ENCODE results near the gene UBE2D2. TPM values are rescaled to one million over a fixed set of nuclear protein-coding genes. Genes with fewer than 3 reads are reported as not detected.

UBE2D2 gene
- total and polyA plus RNA-seq, 10 of the 15 experiments (the other 5 are each of a cell fraction or from before 2014, with no cell fraction given) = 58.6 to 245 (median 128) TPM

GRCh38 chr5:139665626-139666025 is 104.5 kb downstream of the UBE2D2 start:
- no peak overlapping the region for H3K27ac ChIP-seq (ENCODE audit: control insufficient read depth, insufficient read depth)
- ChIA-PET RAD21 (ENCODE audit: unreplicated experiment) (interaction anchor here (1.2 to 14.6 kb wide), 4 partner anchors 13 to 91 kb away, joined by 3 to 186 read pairs (median 102); no protein-coding TSS in a partner anchor), POLR2A (interaction anchor here (2.8 to 16.9 kb wide), 4 partner anchors 11 to 29 kb away, joined by 14 to 163 read pairs (median 28); no protein-coding TSS in a partner anchor), SMC1A (ENCODE audit: uncharacterized antibody, unreplicated experiment) (interaction anchor here (1.6 to 13.6 kb wide), 2 partner anchors 14 to 100 kb away, joined by 4 to 151 read pairs; partner anchors contain the start of gene CXXC5), CTCF (interaction anchor here (1.2 to 13.8 kb wide), 5 partner anchors 11 to 100 kb away, joined by 3 to 186 read pairs (median 6); no protein-coding TSS in a partner anchor)
- in situ Hi-C loops (cut with MboI) (no loop called here), intact Hi-C loops (cut with micrococcal nuclease; ENCODE audit: unreplicated experiment) (no loop called here)
- peaks cover 99% of the 10 kb centered on the region for H3K79me2 ChIP-seq (ENCODE audit: control insufficient read depth, insufficient read depth, low read length)
- H3K4me2 ChIP-seq (ENCODE audit: control insufficient read depth, insufficient read depth) = no peak overlapping the region
- TF ChIP-seq FOXM1 (IDR thresholded peaks at IDR 0.05; ENCODE audit: low read depth, low read length) (no peak), EED (IDR thresholded peaks at IDR 0.05; ENCODE audit: low read depth) (no peak), NR2C1 (IDR thresholded peaks at IDR 0.05) (no peak), CREM (IDR thresholded peaks at IDR 0.05; ENCODE audit: low read depth) (no peak), NFYA (IDR thresholded peaks at IDR 0.05; ENCODE audit: borderline replicate concordance, low read depth, low read length) (no peak), ZBTB33 (IDR thresholded peaks at IDR 0.05) (no peak), FOS (IDR thresholded peaks at IDR 0.05; ENCODE audit: borderline replicate concordance, extremely low read depth, insufficient read length) (no peak), CEBPB (IDR thresholded peaks at IDR 0.05; ENCODE audit: borderline replicate concordance in 1 of 2, low read depth in 2 of 2, low read length in 2 of 2) (no peak), CTCF (IDR thresholded peaks at IDR 0.05 in 2 of 3, conservative IDR thresholded peaks at IDR 0.05 in 1 of 3; ENCODE audit: control insufficient read depth in 2 of 3, extremely low read depth in 1 of 3, insufficient read depth in 1 of 3, low read depth in 3 of 3, low read length in 3 of 3) (no peak), POLR2AphosphoS5 (IDR thresholded peaks at IDR 0.05; ENCODE audit: low read length) (no peak), POU2F2 (IDR thresholded peaks at IDR 0.05; ENCODE audit: borderline replicate concordance, low read depth, low read length) (no peak), FOXK2 (IDR thresholded peaks at IDR 0.05) (no peak), RBBP5 (conservative IDR thresholded peaks at IDR 0.05) (no peak), ZBTB4 (CRISPR knock-in tag; IDR thresholded peaks at IDR 0.05) (no peak), HDAC6 (IDR thresholded peaks at IDR 0.05; ENCODE audit: unreplicated experiment) (no peak), GATAD2B (conservative IDR thresholded peaks at IDR 0.05; ENCODE audit: low read depth) (no peak), IKZF2 (IDR thresholded peaks at IDR 0.05) (no peak), MYC (IDR thresholded peaks at IDR 0.05; ENCODE audit: insufficient read depth, insufficient read length, insufficient replicate concordance, low read length, severe bottlenecking) (no peak), POLR2A (IDR thresholded peaks at IDR 0.05; ENCODE audit: low read depth, low read length) (no peak)
- no peaks in the 10 kb centered on the region for H3K27me3 ChIP-seq (replicated peaks in 1 of 2; ENCODE audit: control insufficient read depth in 2 of 2, insufficient read depth in 2 of 2, low read length in 1 of 2)
- no peak for ATAC-seq
- H3K4me1 ChIP-seq (ENCODE audit: control insufficient read depth, insufficient read depth, low read length) = peaks cover 79% of the 10 kb centered on the region
- DNase-seq (ENCODE audit: low read depth, low spot score) = no peak
- no peak overlapping the region for H3K4me3 ChIP-seq
- no TSS peak for BruUV-seq (replicated peaks)
- 75% methylated on average over 11 of the region's 11 CpGs for WGBS (ENCODE audit: insufficient coverage, insufficient replicate concordance, low lambda C conversion rate, missing lambda C conversion rate)
- peaks cover 3 to 20% of the 10 kb centered on the region in 2 experiments; a peak in 2 of 4 replicates for H3K36me3 ChIP-seq (ENCODE audit: control insufficient read depth in 2 of 2, insufficient read depth in 2 of 2, low read length in 1 of 2)
- H3K9me3 ChIP-seq (replicated peaks; ENCODE audit: control insufficient read depth, insufficient read depth, low read length) = no peaks in the 10 kb centered on the region
- no peak overlapping the region for H2AFZ ChIP-seq (ENCODE audit: control insufficient read depth, low read depth, low read length)
- FAIRE-seq = no peak
- no peak overlapping the region for H3K9ac ChIP-seq (ENCODE audit: control insufficient read depth, insufficient read depth, low read length)
- peaks cover 4% of the 10 kb centered on the region; the same call in 1 of the 2 replicates for H4K20me1 ChIP-seq (ENCODE audit: control insufficient read depth, insufficient read depth)
